ENCODE measurements around the gene ZNF845.
"Not testable (repeated sequence)": the region's sequence is repeated elsewhere in the genome, so short reads cannot be mapped to it uniquely, and the experiment has no call there.

The ZNF845 gene

GRCh38 chr19:53374743-53375142, 41.2 kb downstream of the ZNF845 start:
- in situ Hi-C loops (cut with MboI; ENCODE audit: low sequenced_read_pairs): no loop called here

GRCh38 chr19:53381376-53381775, 47.8 kb downstream of the ZNF845 start:
- in situ Hi-C loops (cut with MboI; ENCODE audit: low sequenced_read_pairs): no loop called here

- in situ Hi-C loops (cut with MboI; ENCODE audit: low sequenced_read_pairs): no loop called here
Observed at GRCh38 chr19:53388168-53388567, 54.6 kb downstream of the ZNF845 start.

GRCh38 chr19:53388904-53389303, 55.4 kb downstream of the ZNF845 start:
- in situ Hi-C loops (cut with MboI; ENCODE audit: low sequenced_read_pairs): no loop called here

- in situ Hi-C loops (cut with MboI; ENCODE audit: low sequenced_read_pairs): no loop called here
Observed at GRCh38 chr19:53389571-53389970, 56.0 kb downstream of the ZNF845 start.

- in situ Hi-C loops (cut with MboI; ENCODE audit: low sequenced_read_pairs): no loop called here
Observed at GRCh38 chr19:53389978-53390377, 56.4 kb downstream of the ZNF845 start.

GRCh38 chr19:53394522-53394973, 61.0 kb downstream of the ZNF845 start:
- in situ Hi-C loops (cut with MboI; ENCODE audit: low sequenced_read_pairs): no loop called here

GRCh38 chr19:53394974-53395839, 61.7 kb downstream of the ZNF845 start, which contains the start of gene ZNF765:
Gene ZNF765 (plus strand): TSS chr19:53395149. CDS start chr19:53398016, 2,867 bp downstream.
- in situ Hi-C loops (cut with MboI; ENCODE audit: low sequenced_read_pairs): no loop called here

GRCh38 chr19:53395840-53396524, 62.4 kb downstream of the ZNF845 start:
- in situ Hi-C loops (cut with MboI; ENCODE audit: low sequenced_read_pairs): not testable (repeated sequence)

- in situ Hi-C loops (cut with MboI; ENCODE audit: low sequenced_read_pairs): no loop called here
Observed at GRCh38 chr19:53396525-53396868, 62.9 kb downstream of the ZNF845 start.

- in situ Hi-C loops (cut with MboI; ENCODE audit: low sequenced_read_pairs): not testable (repeated sequence)
Observed at GRCh38 chr19:53397918-53398317, 64.4 kb downstream of the ZNF845 start.
